G401 (cell line): Measurements from ENCODE around the gene NID1. TPM values are rescaled to one million over a fixed set of nuclear protein-coding genes. Genes with fewer than 3 reads are reported as not detected.
"Not testable (repeated sequence)": the region's sequence is repeated elsewhere in the genome, so short reads cannot be mapped to it uniquely, and the experiment has no call there.

Source experiments
- DNase-seq: peaks from one replicate; pipeline ENCODE4 v3.0.0-alpha.2; 2015; ENCODE audit warnings: low spot score
- in situ Hi-C: cut with HindIII; loops from 2 replicates; pipeline ENCODE4 v1.10.0; 2016; ENCODE audit warnings: low sequenced_read_pairs, mixed read lengths
- total RNA-seq: library from RNA; depleted of rRNA; stranded (reverse); fragments of >200 nt; shearing (Covaris generic); gene quantifications from 2 replicates; pipeline ENCODE4 v1.2.3, GENCODE V29; 2014

NID1 gene
- total RNA-seq, 1 experiment from 2014 or later = 27.2 TPM

DNA sequence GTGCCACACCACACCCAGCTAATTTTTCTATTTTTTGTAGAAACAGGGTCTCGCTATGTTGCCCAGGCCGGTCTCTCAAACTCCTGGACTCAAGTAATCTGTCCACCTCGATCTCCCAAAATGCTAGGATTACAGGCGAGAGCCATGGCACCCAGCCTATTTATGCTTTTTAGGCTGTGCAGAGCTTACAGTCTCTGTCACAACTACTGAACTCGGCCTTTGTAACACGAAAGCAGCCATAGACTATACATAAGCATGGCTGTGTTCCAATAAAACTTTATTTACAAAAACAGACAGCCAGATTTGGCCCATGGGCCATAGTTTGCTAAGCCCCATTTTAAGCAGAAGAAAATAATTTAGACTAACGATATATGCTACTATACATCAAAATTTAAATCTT lies 54.4 kb downstream of the NID1 start:
- no peak for DNase-seq
- in situ Hi-C loops = no loop called here

DNA sequence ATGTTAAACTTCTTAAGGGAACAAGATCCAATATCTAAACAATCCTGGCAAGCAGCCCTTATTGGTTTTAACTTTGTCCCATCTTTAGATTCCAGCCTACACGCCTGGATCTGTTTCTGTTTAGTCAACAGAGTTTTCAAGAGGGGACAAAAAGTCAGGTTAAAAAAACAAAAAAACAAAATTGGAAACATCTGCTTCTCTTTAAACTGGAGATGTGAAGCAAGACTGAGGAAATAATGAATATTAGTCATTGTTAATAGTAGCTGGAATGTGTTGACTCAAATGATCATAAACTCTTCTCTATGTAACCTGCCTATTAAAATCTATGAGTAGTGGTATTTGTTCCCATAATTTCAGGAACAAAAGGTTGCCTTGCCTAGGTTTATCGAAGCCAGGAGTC lies 55.0 kb downstream of the NID1 start:
- in situ Hi-C loops = no loop called here
- DNase-seq = no peak

DNA sequence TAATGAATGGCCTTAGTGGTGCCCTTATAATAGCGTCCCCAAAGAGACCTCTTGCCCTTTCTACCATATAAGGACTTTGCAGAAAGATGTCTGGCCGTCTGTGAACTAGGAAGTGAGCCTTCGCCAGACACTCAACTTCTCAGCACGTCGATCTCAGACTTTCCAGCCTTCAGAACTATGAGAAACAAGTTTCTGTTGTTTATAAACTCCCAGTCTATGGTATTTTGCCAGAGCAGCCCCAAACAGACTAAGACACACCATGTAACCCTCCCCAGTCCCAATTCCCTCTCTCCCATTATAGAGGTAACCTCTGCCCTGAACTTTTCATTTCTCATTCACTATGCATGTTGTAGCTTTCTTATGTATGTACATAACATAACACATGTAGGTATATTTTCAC lies 55.7 kb downstream of the NID1 start:
- DNase-seq = no peak
- in situ Hi-C loops = no loop called here

DNA sequence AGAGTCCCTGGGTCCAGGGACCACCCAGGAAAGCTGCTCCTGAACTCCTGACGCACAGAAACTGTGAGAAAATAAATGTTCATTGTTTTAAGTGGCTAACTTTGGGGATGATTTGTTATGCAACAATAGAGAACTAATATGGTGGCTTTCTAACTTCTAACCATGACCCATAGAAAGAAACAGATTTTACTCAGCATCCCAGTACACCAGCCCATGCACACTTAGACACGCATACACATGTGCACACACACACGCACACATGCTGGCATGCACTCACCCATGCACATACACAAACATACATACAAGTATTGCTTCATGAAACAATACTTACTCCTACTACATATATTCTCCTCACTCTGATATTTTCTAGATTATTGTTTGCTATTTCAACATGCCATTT lies 57.1 kb downstream of the NID1 start:
- in situ Hi-C loops = no loop called here
- DNase-seq = no peak

DNA sequence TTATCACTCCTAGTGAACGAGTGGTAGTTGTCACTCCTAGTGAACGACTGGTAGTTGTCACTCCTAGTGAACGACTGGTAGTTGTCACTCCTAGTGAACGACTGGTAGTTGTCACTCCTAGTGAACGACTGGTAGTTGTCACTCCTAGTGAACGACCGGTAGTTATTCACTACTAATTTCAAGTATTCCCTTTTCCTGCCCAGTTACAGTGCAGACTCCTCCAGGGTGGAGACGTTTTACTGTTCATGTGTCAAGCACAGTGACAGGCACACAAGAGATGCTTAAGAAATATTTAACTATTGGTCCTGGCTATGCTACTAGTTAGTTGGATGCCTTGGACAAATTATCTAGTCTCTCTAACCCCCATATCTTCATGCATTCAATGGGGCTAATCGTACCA lies 61.8 kb downstream of the NID1 start:
- DNase-seq, in situ Hi-C loops: not testable (repeated sequence)

DNA sequence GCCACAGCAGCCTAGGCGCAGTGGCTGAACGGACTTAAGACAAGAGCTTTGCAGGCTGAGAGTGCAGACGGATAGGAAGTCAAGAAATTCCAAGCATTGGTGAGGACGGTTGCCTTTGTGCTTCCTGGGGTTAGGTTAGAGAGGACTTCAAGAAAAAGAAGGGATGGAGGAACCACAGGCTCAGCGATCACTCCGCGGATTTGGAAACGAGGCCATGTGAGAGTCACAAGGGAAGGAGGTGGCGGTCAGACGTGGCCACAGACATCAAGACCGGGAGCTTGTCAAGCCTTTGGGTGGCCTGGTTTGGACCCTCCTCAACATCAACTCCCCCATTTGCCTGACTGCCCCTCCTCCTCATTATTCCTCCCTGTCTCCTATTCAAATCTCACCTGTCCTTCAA lies 62.3 kb downstream of the NID1 start:
- no peak for DNase-seq
- in situ Hi-C loops = no loop called here

DNA sequence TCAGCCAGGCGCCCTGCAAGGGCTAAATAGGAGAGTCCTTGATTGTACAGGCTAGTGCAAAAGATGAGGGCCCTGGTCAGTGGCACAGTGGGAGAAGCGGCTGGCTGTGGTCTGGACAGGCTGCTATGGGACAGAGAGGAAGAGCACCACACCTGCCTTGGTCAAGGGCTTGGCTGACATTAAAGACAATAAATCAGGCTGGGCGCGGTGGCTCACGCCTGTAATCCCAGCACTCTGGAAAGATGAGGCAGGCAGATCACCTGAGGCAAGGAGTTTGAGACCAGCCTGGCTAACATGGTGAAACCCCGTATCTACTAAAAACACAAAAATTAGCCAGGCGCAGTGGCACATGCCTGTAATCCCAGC lies 62.9 kb downstream of the NID1 start:
- in situ Hi-C loops = no loop called here
- DNase-seq = no peak

DNA sequence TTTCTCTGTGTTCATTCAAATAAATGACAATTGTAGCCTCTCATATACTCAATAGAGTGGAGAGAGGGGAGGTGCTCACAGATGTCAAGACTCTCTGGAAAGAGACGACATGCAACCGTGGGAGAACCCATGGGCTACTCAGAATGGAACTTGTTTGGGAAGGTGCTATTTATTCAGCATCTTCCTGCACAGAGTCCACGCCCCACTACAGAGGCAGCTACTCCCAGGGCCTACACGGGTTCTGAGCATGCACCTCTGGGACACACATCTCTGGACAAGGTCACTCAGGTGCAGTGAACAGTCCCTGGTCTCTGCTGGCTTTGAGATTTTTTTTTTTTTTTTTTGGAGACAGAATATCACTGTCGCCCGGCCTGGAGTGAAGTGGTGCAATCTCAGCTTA lies 64.1 kb downstream of the NID1 start:
- in situ Hi-C loops = no loop called here
- no peak for DNase-seq

DNA sequence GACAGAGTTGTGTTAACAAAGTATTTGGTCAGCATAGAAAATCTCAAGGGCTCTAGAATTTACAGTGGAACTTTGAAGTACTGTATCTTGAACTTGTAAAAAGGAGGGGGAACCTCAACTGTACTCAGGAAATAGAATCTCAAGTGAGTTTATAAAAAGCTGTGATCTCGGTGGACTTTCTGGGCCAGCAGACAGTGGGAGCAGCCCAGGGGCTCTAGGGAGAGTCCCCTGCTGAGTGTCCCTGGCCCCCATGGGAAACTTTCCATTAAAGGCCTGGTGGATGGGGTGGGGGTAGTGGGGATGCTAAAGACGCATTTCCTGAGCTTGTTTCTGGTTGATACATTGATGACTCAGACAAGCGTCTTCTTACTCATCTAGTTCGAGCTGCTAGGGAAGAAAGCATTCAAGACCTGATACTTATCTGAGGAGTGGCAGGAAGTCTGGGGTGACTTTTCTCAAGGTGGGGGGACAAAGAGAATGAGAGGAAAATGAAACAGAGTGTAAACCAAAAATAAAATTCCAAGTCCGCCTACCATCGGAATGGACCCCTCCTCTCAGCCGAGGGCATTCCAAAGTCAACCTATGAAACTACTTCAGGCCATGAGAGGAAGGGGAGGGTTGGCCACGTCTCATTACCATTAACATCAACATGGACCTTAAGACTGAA lies 65.5 kb downstream of the NID1 start:
- in situ Hi-C loops = no loop called here
- DNase-seq = no peak

DNA sequence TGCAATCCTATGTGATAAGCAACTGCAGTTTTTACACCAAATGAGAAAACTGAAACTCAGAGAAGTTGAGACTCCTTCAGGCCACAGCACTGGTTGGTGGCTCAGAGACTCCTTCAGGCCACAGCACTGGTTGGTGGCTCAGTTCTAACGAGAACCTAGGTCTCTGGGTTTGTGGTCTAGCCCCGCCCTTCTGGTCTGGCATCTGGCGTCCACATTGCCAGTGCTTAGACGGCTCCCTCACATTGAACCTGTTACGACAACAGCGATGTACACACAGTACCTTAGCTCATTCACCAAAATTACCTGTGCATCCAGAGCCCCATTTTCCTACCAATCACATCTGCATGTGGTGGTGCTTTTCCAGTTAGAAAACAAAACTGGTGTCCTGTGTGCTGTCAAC lies 66.1 kb downstream of the NID1 start:
- no peak for DNase-seq
- in situ Hi-C loops = no loop called here

DNA sequence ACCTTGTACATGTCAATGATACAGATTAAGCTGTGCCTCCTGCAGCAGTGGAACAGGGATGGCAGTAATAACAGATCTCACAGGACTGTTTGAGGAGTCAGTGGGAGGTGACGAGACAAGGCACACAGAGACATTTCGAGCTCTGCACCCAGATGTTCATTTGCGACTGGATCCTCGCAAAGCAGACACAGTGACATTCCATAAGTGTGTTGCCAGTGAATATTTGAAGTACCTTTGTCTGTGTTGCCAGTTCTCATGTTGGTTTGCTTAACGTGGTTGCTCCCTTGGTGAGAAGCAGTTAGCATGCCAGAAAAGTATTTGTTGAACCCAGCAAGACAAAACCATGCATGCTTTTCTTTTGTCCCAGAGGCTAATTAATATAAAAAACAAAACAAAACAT lies 67.0 kb downstream of the NID1 start:
- in situ Hi-C loops = no loop called here
- no peak for DNase-seq

DNA sequence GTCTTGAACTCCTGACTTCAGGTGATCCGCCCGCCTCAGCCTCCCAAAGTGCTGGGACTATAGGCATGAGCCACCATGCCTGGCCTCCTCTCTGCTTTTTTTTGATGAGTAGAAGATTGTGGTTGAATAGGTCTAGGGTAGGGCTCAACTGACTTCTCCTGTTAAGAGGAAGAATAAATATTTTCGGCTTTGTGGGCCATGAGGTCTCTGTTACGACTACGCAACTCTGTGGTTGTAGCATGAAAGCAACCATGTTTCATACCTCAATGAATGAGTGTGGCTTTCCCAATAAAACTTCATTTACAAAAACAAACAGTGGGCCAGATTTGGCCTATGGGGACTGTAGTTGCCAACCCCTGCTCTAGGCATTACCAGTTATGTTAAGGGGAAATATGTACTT lies 67.8 kb downstream of the NID1 start:
- in situ Hi-C loops = no loop called here
- no peak for DNase-seq

DNA sequence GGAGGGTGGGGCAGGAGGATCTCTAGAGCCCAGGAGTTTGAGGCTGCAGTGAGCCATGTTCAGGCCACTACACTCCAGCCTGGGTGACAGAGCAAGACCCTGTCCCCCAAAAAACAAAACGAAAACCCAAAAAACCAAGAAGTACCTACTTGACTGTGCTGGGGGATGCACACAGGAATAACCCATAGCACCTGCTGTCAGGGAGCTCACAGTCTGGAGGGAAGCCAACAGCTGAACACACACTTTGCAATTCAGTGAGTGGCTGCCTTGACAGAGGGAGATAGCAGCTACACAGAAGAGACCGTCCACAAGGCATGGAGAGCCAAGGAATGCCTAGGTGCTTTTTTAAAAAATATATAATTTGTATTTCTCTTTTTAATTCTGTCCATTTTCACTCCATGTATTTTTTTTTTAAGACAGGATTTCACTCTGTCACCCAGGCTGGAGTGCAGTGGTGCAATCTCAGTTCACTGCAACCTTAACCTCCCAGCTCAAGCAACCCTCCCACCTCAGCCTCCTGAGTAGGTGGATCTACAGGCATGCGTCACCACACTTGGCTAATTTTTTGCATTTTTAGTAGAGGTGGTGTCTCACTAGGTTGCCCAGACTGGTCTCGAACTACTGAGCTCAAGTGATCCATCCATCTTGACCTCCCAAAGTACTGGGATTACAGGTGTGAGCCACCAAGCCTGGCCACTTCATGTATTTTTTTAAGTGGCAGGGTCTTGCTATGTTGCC lies 68.7 kb downstream of the NID1 start:
- DNase-seq = no peak
- in situ Hi-C loops = no loop called here

DNA sequence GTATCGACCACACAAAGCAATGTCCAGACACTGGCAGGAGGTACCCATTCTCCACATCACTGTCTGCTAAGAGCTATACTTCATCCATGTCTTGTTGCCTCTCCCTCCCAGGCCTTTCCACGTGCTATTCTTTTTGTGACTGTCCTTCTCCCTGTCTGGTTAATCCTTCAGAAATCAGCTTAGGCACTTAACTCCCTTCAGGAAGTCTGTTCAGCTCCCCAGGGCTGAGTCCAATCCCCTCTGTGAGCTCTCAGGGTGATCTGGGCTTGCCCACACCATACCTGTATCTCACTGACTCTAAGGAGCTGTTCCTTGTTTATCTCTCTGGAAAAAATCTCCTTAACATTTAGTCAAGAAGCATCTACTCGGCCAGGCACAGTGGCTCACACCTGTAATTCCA lies 69.4 kb downstream of the NID1 start:
- DNase-seq = no peak
- in situ Hi-C loops = no loop called here

DNA sequence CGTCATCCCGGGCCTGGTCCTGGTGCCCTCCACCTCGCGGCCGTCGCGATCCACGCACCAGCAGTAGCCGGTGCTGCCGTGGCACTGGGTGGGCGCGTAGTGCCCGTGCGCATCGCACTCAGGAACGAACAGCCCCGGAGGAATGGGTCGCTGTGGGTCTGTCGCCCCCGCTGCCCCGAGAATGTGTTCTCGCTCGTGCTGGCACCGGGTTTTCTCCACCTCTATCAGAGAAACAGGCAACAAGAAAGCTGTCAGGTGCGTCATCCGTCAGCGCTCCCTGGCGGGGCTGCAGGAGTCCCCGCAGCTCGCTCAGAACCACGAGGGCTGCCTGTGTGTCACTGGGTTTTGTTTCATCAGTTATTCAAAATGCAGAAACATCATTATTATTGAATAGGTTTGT lies 71.2 kb downstream of the NID1 start:
- in situ Hi-C loops = no loop called here
- no peak for DNase-seq

DNA sequence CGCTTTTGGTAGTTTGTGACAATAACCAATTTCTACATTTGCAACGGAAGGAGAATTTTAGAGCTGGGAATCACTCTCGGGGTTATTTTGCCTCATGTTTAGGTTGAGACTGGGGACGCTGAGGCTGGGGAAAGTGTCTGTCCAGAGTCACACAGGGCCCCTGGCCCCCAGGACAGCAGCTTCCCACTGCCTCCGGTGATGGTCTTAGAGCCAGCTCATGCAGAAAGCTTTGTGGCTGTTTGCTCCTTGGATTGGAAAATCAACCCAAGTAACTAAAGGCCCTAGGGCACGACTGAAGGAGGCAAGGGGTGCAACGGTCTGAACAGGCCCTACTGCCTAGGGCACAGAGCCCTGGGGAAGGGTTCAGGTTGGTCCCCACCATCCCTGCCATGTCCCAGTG lies 72.0 kb downstream of the NID1 start:
- in situ Hi-C loops = no loop called here

DNA sequence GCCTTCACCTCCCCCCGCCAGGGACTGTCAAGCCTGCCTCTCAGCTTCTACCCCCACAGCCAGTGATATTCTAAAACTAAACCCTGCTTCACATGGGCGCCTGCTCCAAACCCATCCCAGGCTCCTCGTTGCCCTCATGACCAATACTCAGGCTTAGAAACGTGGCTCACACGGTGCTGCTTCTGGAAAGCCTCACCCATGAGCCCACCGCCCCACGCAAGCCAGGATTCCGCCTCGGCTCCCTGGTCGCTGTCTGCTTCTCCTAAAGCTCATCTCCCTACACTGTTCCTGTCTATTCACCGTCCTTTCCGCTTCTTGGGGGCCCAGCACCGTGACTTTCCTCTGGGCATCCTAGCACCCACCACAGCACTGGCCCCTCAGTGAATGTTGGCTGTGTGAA lies 72.5 kb downstream of the NID1 start:
- DNase-seq = no peak
- in situ Hi-C loops = no loop called here

More for the DNA sequence above, 72.0 kb downstream of the NID1 start:
- DNase-seq = no peak

DNA sequence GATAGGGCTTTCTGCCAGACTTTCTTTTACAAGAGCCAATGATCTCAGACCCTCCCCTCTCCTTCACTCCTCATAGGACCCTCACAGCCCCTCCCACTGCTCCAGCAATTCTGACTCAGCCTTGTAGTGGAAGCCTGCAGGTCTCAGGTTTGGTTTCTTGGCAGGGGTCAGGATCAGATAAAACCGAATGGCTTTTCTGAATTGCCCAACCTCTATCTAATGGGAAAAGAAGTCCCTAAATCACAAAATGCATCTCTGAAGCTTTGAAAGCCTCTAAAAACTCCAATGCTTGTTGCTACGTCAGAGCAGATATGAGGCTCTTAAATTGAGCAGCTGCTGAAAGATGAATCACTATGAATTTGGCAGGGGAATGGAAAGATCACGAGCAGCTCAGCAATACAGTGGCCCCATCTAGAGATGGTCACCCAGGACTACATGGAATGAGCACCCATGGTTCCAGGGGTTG lies 74.5 kb downstream of the NID1 start:
- in situ Hi-C loops = no loop called here

DNA sequence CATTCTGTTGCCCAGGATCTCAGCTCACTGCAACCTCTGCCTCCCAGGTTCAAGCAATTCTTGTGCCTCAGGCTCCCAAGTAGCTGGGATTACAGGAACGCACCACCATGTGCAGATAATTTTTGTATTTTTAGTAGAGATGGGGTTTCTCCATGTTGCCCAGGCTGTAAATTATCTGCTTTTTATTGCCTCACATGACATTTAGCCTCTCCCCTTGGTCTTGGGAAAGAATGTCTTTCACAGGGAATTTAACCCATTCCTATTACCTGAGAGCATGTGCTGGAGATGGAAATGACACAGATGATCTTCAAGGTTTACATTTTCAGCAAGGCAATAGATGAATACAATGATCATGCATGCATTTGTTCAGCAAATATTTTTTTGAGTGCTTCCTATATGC lies 75.8 kb downstream of the NID1 start:
- in situ Hi-C loops = no loop called here

More for the DNA sequence above, 74.5 kb downstream of the NID1 start:
- DNase-seq = no peak

DNA sequence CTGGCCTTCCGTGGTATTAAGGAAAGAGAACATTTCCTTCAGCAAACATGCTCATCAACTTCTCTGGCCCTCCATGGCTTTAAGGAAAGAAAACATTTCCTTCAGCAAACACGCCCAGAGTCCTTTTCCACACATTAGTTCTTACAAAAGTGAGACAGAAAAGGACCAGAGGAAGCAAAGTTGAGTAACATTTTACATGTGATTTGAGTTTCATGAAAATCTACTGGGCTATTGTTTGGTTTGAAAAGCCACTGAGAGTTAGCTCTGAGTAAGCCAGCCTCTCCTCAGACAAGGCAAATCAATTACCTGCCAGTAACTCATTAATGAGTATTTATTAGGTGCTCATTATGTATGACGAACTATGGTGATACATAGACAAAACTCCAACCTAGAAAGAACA lies 78.0 kb downstream of the NID1 start:
- DNase-seq = no peak
- in situ Hi-C loops = no loop called here

More for the DNA sequence above, 75.8 kb downstream of the NID1 start:
- DNase-seq = no peak
